ENCODE measurements around the gene ITGAE. TPM values are rescaled to one million over a fixed set of nuclear protein-coding genes. Genes with fewer than 3 reads are reported as not detected.
"Not testable (repeated sequence)": the region's sequence is repeated elsewhere in the genome, so short reads cannot be mapped to it uniquely, and the experiment has no call there.

Gene ITGAE
- total RNA-seq, 1 donor from 2014 or later = 47.5 TPM

- H3K4me3 Mint-ChIP-seq = peak overlapping the region; percentile 98
- Histone ChIP-seq H3K27ac (no peak overlapping the region), H3K4me3 (no peak overlapping the region), H3K36me3 (no peaks in the 10 kb centered on the region), H3K4me1 (peaks cover 12% of the 10 kb centered on the region), H3K9me3 (ENCODE audit: low read depth) (no peaks in the 10 kb centered on the region), H2AFZ (replicated peaks) (peak overlapping the region; percentile 28), H3K9ac (no peak overlapping the region), H3K27me3 (no peaks in the 10 kb centered on the region), H3K4me2 (peak overlapping the region; percentile 42), H3K79me2 (ENCODE audit: low read depth) (peaks cover 44% of the 10 kb centered on the region), H3F3A (ENCODE audit: low read depth) (no peaks in the 10 kb centered on the region), H4K20me1 (ENCODE audit: low read depth) (peaks cover 29% of the 10 kb centered on the region)
- H3K36me3 Mint-ChIP-seq = peaks cover 6% of the 10 kb centered on the region
- DNase-seq (ENCODE audit: low spot score) = no peak
- no peak for TF ChIP-seq EZH2 (IDR thresholded peaks at IDR 0.05)
- no peak for TF ChIP-seq CTCF (IDR thresholded peaks at IDR 0.05)
- TF ChIP-seq EZH2phosphoT487 (IDR thresholded peaks at IDR 0.05) = no peak
- peaks cover 2% of the 10 kb centered on the region for H3K9me3 Mint-ChIP-seq
- peak overlapping the region; percentile 58 for H3K27ac Mint-ChIP-seq
- peaks cover 8% of the 10 kb centered on the region for H3K27me3 Mint-ChIP-seq (ENCODE audit: insufficient read depth, low read depth)
- peaks cover 17% of the 10 kb centered on the region for H3K4me1 Mint-ChIP-seq
Observed at GRCh38 chr17:3846437-3847164, 45.6 kb upstream of the ITGAE start.

- H4K20me1 ChIP-seq (ENCODE audit: low read depth) = peaks cover 31% of the 10 kb centered on the region
- H3K9me3 Mint-ChIP-seq = peaks cover 2% of the 10 kb centered on the region
- no peaks in the 10 kb centered on the region for H3K9me3 ChIP-seq (ENCODE audit: low read depth)
- TF ChIP-seq CTCF (IDR thresholded peaks at IDR 0.05) (peak; percentile 94), EZH2phosphoT487 (IDR thresholded peaks at IDR 0.05) (no peak), EZH2 (IDR thresholded peaks at IDR 0.05) (no peak)
- DNase-seq (ENCODE audit: low spot score) = peak; percentile 98
- H3K27ac Mint-ChIP-seq = peak within 1 kb of the TSS; percentile 95
- no peaks in the 10 kb centered on the region for H3K27me3 ChIP-seq
- peaks cover 12% of the 10 kb centered on the region for H3K4me1 ChIP-seq
- H3K27me3 Mint-ChIP-seq (ENCODE audit: insufficient read depth, low read depth) = peaks cover 8% of the 10 kb centered on the region
- peak within 1 kb of the TSS; percentile 84 for H3K4me2 ChIP-seq
- H3K4me3 Mint-ChIP-seq = peak within 1 kb of the TSS; percentile 98
- H3K79me2 ChIP-seq (ENCODE audit: low read depth) = peaks cover 51% of the 10 kb centered on the region
- H3K4me3 ChIP-seq = peak within 1 kb of the TSS; percentile 94
- peak within 1 kb of the TSS; percentile 97 for H3K9ac ChIP-seq
- H2AFZ ChIP-seq (replicated peaks) = peak within 1 kb of the TSS; percentile 97
- H3K4me1 Mint-ChIP-seq = peaks cover 17% of the 10 kb centered on the region
- peak within 1 kb of the TSS; percentile 83 for H3K27ac ChIP-seq
- H3K36me3 ChIP-seq = no peaks in the 10 kb centered on the region
- peaks cover 10% of the 10 kb centered on the region for H3K36me3 Mint-ChIP-seq
- H3F3A ChIP-seq (ENCODE audit: low read depth) = no peaks in the 10 kb centered on the region
Observed at GRCh38 chr17:3845621-3846436, 44.8 kb upstream of the ITGAE start, which contains the start of gene NCBP3. Gene NCBP3 (minus strand): TSS chr17:3846246. CDS start chr17:3846223, 23 bp downstream.

GRCh38 chr17:3845291-3845620, 44.3 kb upstream of the ITGAE start:
- Histone ChIP-seq H3K4me3 (peak overlapping the region; percentile 94), H4K20me1 (ENCODE audit: low read depth) (peaks cover 37% of the 10 kb centered on the region), H3K9me3 (ENCODE audit: low read depth) (no peaks in the 10 kb centered on the region), H3K9ac (peak overlapping the region; percentile 97), H3K4me1 (peaks cover 12% of the 10 kb centered on the region), H3F3A (ENCODE audit: low read depth) (no peaks in the 10 kb centered on the region), H2AFZ (replicated peaks) (peak overlapping the region; percentile 97), H3K36me3 (no peaks in the 10 kb centered on the region), H3K4me2 (peak overlapping the region; percentile 84), H3K79me2 (ENCODE audit: low read depth) (peaks cover 57% of the 10 kb centered on the region), H3K27ac (no peak overlapping the region), H3K27me3 (no peaks in the 10 kb centered on the region)
- Mint-ChIP-seq H3K4me1 (peaks cover 17% of the 10 kb centered on the region), H3K27ac (peak overlapping the region; percentile 95), H3K36me3 (peaks cover 10% of the 10 kb centered on the region), H3K27me3 (ENCODE audit: insufficient read depth, low read depth) (peaks cover 5% of the 10 kb centered on the region), H3K9me3 (no peaks in the 10 kb centered on the region), H3K4me3 (peak overlapping the region; percentile 98)
- no peak for DNase-seq (ENCODE audit: low spot score)
- TF ChIP-seq CTCF (IDR thresholded peaks at IDR 0.05) (no peak), EZH2phosphoT487 (IDR thresholded peaks at IDR 0.05) (no peak), EZH2 (IDR thresholded peaks at IDR 0.05) (no peak)

- peaks cover 64% of the 10 kb centered on the region for H3K79me2 ChIP-seq (ENCODE audit: low read depth)
- H3K4me2 ChIP-seq = peak overlapping the region; percentile 84
- not testable (repeated sequence) for H2AFZ ChIP-seq (replicated peaks); H3K27me3 Mint-ChIP-seq (ENCODE audit: insufficient read depth, low read depth); H3K9me3 ChIP-seq (ENCODE audit: low read depth); H3K9me3 Mint-ChIP-seq; DNase-seq (ENCODE audit: low spot score); H3K9ac ChIP-seq; H3K27ac Mint-ChIP-seq; H3K36me3 ChIP-seq; H3F3A ChIP-seq (ENCODE audit: low read depth); H3K27ac ChIP-seq; H3K27me3 ChIP-seq
- H3K4me1 Mint-ChIP-seq = peaks cover 17% of the 10 kb centered on the region
- peaks cover 12% of the 10 kb centered on the region for H3K4me1 ChIP-seq
- H3K36me3 Mint-ChIP-seq = peaks cover 15% of the 10 kb centered on the region
- H3K4me3 Mint-ChIP-seq = peak overlapping the region; percentile 98
- H3K4me3 ChIP-seq = peak overlapping the region; percentile 94
- H4K20me1 ChIP-seq (ENCODE audit: low read depth) = peaks cover 43% of the 10 kb centered on the region
Observed at GRCh38 chr17:3844556-3844955, 43.6 kb upstream of the ITGAE start.
